Measurements from ENCODE around the gene APOL1.

GRCh38 chr22:36294801-36295200 is 41.9 kb downstream of the APOL1 start:
- TF ChIP-seq, protein P1, sequence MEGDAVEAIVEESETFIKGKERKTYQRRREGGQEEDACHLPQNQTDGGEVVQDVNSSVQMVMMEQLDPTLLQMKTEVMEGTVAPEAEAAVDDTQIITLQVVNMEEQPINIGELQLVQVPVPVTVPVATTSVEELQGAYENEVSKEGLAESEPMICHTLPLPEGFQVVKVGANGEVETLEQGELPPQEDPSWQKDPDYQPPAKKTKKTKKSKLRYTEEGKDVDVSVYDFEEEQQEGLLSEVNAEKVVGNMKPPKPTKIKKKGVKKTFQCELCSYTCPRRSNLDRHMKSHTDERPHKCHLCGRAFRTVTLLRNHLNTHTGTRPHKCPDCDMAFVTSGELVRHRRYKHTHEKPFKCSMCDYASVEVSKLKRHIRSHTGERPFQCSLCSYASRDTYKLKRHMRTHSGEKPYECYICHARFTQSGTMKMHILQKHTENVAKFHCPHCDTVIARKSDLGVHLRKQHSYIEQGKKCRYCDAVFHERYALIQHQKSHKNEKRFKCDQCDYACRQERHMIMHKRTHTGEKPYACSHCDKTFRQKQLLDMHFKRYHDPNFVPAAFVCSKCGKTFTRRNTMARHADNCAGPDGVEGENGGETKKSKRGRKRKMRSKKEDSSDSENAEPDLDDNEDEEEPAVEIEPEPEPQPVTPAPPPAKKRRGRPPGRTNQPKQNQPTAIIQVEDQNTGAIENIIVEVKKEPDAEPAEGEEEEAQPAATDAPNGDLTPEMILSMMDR (IDR thresholded peaks at IDR 0.05) = no peak
- TF ChIP-seq POLR2A (IDR thresholded peaks at IDR 0.05) = no peak
